EH (cell line): ENCODE measurements around the gene DNAI4.
"Not testable (repeated sequence)": the region's sequence is repeated elsewhere in the genome, so short reads cannot be mapped to it uniquely, and the experiment has no call there.

Source experiments
- DNase-seq: peaks from one replicate; pipeline ENCODE4 v3.0.0-alpha.2; 2015; ENCODE audit warnings: low read depth

Gene DNAI4, protein sequence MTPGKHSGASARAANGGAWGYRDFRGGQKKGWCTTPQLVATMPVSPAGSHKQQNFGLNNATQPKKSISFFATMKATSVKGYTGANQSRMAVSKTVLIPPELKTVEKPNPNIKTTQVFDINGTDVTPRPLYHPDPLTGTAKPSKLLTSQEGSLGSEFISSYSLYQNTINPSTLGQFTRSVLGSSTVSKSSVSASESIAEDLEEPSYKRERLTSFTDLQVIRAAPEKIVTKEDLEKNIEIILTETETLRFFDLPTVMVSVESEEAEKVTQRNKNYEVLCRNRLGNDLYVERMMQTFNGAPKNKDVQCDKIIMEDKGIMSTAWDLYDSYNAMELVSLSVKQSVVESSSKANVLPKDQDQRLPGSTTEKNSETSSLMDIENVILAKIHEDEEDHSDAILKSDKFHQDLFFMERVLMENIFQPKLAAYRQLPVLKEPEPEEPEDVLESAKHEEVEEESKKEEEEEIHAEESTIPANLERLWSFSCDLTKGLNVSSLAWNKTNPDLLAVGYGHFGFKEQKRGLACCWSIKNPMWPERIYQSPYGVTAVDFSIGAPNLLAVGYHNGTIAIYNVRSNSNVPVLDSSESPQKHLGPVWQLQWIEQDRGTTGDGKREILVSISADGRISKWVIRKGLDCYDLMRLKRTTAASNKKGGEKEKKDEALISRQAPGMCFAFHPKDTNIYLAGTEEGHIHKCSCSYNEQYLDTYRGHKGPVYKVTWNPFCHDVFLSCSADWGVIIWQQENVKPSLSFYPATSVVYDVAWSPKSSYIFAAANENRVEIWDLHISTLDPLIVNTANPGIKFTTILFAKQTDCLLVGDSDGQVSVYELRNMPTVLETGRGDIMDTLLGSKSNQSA

GRCh38 chr1:66924756-66925557 lies at the start of gene DNAI4, which contains the start of gene MIER1:
DNAI4 (minus strand) TSS chr1:66924856; CDS start chr1:66924831, 25 bp downstream.
MIER1 (plus strand) TSS chr1:66924990; CDS start chr1:66925029, 39 bp downstream.
- DNase-seq: peak; percentile 99

DNA sequence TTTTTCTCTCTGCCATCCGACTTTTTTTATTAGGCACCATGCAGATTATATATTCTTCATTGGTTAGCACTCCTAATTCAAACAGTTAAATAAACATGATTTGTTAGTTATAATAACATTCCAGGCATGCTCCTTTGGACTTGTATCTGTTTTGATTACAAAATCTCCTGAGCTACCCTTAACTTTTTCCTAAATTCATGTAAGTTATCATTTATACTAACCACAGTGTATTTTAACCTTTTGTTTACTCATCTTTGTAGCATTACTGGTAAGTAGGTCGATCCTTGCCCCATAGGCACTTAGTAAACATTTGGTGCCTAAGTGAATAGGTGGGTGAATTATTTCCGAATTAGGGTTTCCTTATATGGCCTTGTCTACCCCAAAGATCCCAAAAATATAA lies 43.9 kb upstream of the DNAI4 start:
- peak; percentile 24 for DNase-seq

DNA sequence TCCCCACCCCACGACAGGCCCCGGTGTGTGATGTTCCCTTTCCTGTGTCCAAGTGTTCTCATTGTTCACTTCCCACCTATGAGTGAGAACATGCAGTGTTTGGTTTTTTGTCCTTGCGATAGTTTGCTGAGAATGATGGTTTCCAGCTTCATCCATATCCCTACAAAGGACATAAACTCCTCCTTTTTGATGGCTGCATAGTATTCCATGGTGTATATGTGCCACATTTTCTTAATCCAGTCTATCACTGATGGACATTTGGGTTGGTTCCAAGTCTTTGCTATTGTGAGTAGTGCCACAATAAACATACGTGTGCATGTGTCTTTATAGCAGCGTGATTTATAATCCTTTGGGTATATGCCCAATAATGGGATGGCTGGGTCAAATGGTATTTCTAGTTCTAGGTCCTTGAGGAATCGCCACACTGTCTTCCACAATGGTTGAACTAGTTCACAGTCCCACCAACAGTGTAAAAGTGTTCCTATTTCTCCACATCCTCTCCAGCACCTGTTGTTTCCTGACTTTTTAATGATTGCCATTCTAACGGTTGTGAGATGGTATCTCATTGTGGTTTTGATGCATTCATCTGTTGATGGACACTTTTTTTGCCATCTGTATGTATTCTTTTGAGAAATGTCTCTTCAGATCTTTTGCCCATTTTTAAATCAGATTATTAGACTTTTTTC lies 41.7 kb upstream of the DNAI4 start:
- not testable (repeated sequence) for DNase-seq

GRCh38 chr1:66957938-66958337 lies 33.3 kb upstream of the DNAI4 start:
- DNase-seq: no peak

GRCh38 chr1:66954208-66954607 lies 29.6 kb upstream of the DNAI4 start:
- DNase-seq: no peak

DNA sequence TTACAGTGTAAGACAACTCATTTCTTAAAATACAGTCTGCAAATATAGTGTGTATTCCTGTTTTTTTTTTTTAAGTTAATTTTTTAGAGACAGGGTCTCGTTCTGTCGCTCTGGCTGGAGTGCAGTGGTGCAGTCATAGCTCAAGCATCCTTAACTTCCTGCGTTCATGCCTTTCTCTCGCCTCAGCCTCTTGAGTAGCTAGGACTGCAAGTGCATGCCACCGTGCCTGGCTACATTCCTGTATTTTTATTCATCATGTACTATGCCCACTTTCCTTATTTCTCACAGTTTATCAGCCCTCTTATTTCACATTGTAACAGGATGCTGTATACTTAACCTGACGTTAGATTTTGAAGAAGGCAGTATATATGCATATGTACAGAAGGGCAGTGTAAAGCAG lies 26.9 kb upstream of the DNAI4 start:
- peak; percentile 92 for DNase-seq

GRCh38 chr1:66947267-66947666 lies 22.6 kb upstream of the DNAI4 start:
- DNase-seq: no peak

DNA sequence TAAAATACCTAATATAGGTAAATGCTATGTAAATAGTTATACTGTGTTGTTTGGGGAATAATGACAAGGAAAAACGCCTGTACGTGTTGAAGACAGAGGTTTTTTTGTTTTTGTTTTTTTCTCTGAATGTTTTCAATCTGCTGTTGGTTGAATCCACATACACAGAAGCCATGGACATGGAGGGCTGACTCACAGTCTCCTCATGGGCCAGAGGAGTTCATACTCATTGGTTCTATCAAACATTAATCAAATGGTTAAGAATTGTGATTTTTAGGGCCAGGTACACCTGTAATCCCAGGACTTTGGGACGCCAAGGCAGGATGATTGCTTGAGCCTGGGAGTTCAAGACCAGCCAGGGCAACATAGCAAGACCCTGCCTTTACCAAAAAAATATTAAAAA lies 20.7 kb upstream of the DNAI4 start:
- no peak for DNase-seq

- peak; percentile 87 for DNase-seq
Measured at GRCh38 chr1:66944330-66945274, 19.9 kb upstream of the DNAI4 start.

DNA sequence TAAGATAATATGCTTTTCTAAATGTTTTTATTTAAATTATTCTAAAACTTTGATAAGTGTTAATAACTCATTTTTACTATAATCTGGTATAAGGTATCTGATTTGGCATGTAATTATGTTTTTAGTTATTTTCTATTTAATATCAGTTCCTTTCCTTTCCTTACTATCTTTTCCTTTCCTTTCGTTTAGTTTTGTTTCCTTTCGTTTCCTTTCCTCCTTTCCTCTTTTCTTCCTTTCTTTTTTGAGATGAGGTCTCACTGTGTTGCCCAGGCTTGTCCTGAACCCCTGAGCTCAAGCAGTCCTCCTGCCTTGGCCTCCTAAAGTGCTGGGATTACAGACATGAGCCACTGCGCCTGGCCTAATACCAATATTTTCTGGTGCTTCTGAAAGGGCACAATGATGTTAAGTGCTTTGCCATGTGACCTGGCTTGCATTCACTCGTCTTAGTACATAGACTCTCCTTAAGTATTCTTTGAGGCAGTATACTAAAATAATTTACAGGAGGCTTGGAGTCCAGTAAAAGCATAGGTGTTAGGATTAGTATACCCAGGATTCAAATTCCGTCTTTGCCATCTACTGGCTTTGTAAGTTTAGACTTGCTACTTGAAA lies 18.8 kb upstream of the DNAI4 start:
- no peak for DNase-seq

DNA sequence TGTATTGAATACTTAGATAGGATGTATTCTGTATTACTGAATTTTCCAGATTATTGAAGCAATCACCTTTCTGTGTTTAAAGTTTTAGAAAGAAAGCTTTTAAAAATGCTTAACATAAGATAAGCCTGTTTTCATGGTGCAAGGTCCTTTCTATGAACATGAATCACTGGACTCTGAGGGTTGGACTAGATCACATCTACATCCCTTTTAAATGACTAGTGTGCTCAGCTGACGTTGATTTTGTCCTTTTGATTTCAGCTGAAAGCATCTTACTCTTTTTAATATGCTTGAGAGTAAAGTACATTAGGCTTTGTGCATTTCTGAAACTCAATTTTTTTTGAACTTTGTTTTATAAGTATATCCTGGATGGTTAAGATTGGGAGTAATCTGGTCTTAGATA lies 16.3 kb upstream of the DNAI4 start:
- peak; percentile 55 for DNase-seq

DNA sequence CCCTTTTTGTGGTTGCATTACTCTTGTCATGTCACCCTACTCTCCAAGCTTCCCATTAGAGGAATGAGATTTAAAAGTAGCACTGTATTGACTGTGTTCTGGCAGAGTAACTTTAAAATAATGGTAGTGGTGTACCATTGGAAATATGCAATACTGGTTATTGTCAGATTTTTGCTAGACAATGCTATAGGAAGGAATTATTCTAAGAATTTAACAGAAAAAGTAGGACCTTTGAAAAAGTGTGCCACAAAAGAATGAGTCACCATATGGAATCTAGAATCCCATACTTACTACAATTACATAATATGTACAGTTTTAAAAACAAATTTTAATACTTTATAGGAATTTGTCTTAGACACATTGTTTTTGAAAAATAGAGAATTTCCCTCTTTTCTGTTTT lies 14.0 kb upstream of the DNAI4 start:
- DNase-seq: peak; percentile 59

DNA sequence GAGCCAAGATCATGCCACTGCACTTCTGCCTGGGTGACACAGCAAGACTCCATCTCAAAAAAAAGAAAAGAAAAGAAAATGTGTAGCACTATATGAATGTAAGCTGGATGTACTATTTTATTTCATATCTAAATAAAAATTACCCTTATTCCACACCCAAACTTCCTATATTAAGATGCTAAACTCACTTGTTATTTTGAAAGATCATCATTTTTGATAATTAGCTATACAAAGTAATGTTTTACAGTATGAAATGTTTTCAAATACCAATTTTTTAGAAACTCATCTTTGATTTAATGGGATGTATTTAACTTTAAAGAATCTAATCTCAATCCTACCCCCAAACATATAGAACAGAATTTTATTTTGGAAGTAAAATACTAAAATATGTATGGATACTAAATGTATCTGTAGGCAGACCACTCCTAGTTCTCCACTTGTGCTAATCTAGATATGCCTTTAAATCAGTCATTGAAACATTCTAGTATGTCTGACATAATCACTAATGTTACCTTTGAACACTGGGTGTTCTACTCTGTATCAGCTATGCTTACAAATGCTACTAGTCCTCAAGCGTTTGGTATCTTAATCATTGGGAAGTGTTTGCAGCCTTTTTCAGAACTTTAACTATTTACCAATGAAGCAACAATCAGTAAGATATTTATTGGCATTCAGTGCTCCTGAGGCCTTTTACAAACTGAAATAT lies 13.0 kb upstream of the DNAI4 start:
- DNase-seq: no peak

- no peak for DNase-seq
Measured at GRCh38 chr1:66933887-66934700, 9.4 kb upstream of the DNAI4 start.

GRCh38 chr1:66932291-66932690 lies 7.6 kb upstream of the DNAI4 start:
- no peak for DNase-seq

- no peak for DNase-seq
Measured at GRCh38 chr1:66931590-66931989, 6.9 kb upstream of the DNAI4 start.

- DNase-seq: no peak
Measured at GRCh38 chr1:66930823-66931174, 6.1 kb upstream of the DNAI4 start.

- DNase-seq: peak; percentile 94
Measured at GRCh38 chr1:66929999-66930822, 5.6 kb upstream of the DNAI4 start.
